ENCODE measurements around the gene LZTS2.

GRCh38 chr10:101007915-101008822 lies 8.6 kb downstream of the LZTS2 start:
- TF ChIP-seq CTCF (conservative IDR thresholded peaks at IDR 0.05 in 1 of 2, IDR thresholded peaks at IDR 0.05 in 1 of 2; ENCODE audit: extremely low read depth in 1 of 2, insufficient read depth in 1 of 2, low read depth in 1 of 2, low read length in 2 of 2): no peak
- no peak for TF ChIP-seq EZH2 (IDR thresholded peaks at IDR 0.05; ENCODE audit: borderline replicate concordance, low read length)
